Measurements from ENCODE around the gene FCRL4.
"Not testable (repeated sequence)": the region's sequence is repeated elsewhere in the genome, so short reads cannot be mapped to it uniquely, and the experiment has no call there.

Gene FCRL4

GRCh38 chr1:157566484-157567300 lies 31.2 kb downstream of the FCRL4 start:
- FAIRE-seq (no peak), DNase-seq (ENCODE audit: insufficient read length, low spot score) (no peak)
- TF ChIP-seq POU2F2 (IDR thresholded peaks at IDR 0.05; ENCODE audit: low read depth, low read length) (no peak), SPI1 (IDR thresholded peaks at IDR 0.05; ENCODE audit: low read depth, low read length) (no peak), PAX5 (IDR thresholded peaks at IDR 0.05; ENCODE audit: insufficient read depth, low read length, severe bottlenecking) (no peak), POLR2AphosphoS5 (IDR thresholded peaks at IDR 0.05; ENCODE audit: low read depth, low read length) (no peak), TAF1 (IDR thresholded peaks at IDR 0.05; ENCODE audit: low read depth, low read length) (no peak), POLR2A (IDR thresholded peaks at IDR 0.05; ENCODE audit: low read depth, low read length) (no peak)

- peak; percentile 58 for FAIRE-seq
- no peak for DNase-seq (ENCODE audit: insufficient read length, low spot score)
These were observed 35.4 kb downstream of the FCRL4 start for GRCh38 chr1:157562515-157562914.

GRCh38 chr1:157558119-157558518 lies 39.8 kb downstream of the FCRL4 start:
- TF ChIP-seq POLR2A (IDR thresholded peaks at IDR 0.05; ENCODE audit: low read depth, low read length) = no peak
- TF ChIP-seq PAX5 (IDR thresholded peaks at IDR 0.05; ENCODE audit: insufficient read depth, low read length, severe bottlenecking) = no peak
- no peak for TF ChIP-seq POLR2AphosphoS5 (IDR thresholded peaks at IDR 0.05; ENCODE audit: low read depth, low read length)
- no peak for TF ChIP-seq SPI1 (IDR thresholded peaks at IDR 0.05; ENCODE audit: low read depth, low read length)
- no peak for TF ChIP-seq TAF1 (IDR thresholded peaks at IDR 0.05; ENCODE audit: low read depth, low read length)
- no peak for TF ChIP-seq POU2F2 (IDR thresholded peaks at IDR 0.05; ENCODE audit: low read depth, low read length)
- no peak for FAIRE-seq
- no peak for DNase-seq (ENCODE audit: insufficient read length, low spot score)

More at GRCh38 chr1:157562515-157562914, 35.4 kb downstream of the FCRL4 start:
- TF ChIP-seq PAX5 (IDR thresholded peaks at IDR 0.05; ENCODE audit: insufficient read depth, low read length, severe bottlenecking) = no peak
- no peak for TF ChIP-seq POLR2A (IDR thresholded peaks at IDR 0.05; ENCODE audit: low read depth, low read length)
- no peak for TF ChIP-seq TAF1 (IDR thresholded peaks at IDR 0.05; ENCODE audit: low read depth, low read length)
- TF ChIP-seq POLR2AphosphoS5 (IDR thresholded peaks at IDR 0.05; ENCODE audit: low read depth, low read length) = no peak
- no peak for TF ChIP-seq SPI1 (IDR thresholded peaks at IDR 0.05; ENCODE audit: low read depth, low read length)
- no peak for TF ChIP-seq POU2F2 (IDR thresholded peaks at IDR 0.05; ENCODE audit: low read depth, low read length)

GRCh38 chr1:157551694-157552693 lies 45.9 kb downstream of the FCRL4 start, which contains the start of gene FCRL5:
TSS of gene FCRL5 (minus strand) at chr1:157552515. CDS start at chr1:157552362, 153 bp downstream.
- no peak for FAIRE-seq
- DNase-seq (ENCODE audit: insufficient read length, low spot score) = no peak
- no peak for TF ChIP-seq POLR2A (IDR thresholded peaks at IDR 0.05; ENCODE audit: low read depth, low read length)
- peak; percentile 96 for TF ChIP-seq SPI1 (IDR thresholded peaks at IDR 0.05; ENCODE audit: low read depth, low read length)

- FAIRE-seq = not testable (repeated sequence)
These were observed 49.8 kb downstream of the FCRL4 start for GRCh38 chr1:157548081-157548480.

GRCh38 chr1:157542676-157543075 lies 55.2 kb downstream of the FCRL4 start:
- FAIRE-seq (no peak), DNase-seq (ENCODE audit: insufficient read length, low spot score) (no peak)
- no peak for TF ChIP-seq TAF1 (IDR thresholded peaks at IDR 0.05; ENCODE audit: low read depth, low read length)
- TF ChIP-seq POLR2AphosphoS5 (IDR thresholded peaks at IDR 0.05; ENCODE audit: low read depth, low read length) = no peak
- TF ChIP-seq POU2F2 (IDR thresholded peaks at IDR 0.05; ENCODE audit: low read depth, low read length) = no peak
- TF ChIP-seq SPI1 (IDR thresholded peaks at IDR 0.05; ENCODE audit: low read depth, low read length) = no peak
- no peak for TF ChIP-seq POLR2A (IDR thresholded peaks at IDR 0.05; ENCODE audit: low read depth, low read length)
- TF ChIP-seq PAX5 (IDR thresholded peaks at IDR 0.05; ENCODE audit: insufficient read depth, low read length, severe bottlenecking) = no peak

More at GRCh38 chr1:157548081-157548480, 49.8 kb downstream of the FCRL4 start:
- DNase-seq (ENCODE audit: insufficient read length, low spot score) = not testable (repeated sequence)

GRCh38 chr1:157540852-157541251 lies 57.0 kb downstream of the FCRL4 start:
- FAIRE-seq (no peak), DNase-seq (ENCODE audit: insufficient read length, low spot score) (no peak)
- no peak for TF ChIP-seq POLR2AphosphoS5 (IDR thresholded peaks at IDR 0.05; ENCODE audit: low read depth, low read length)
- no peak for TF ChIP-seq PAX5 (IDR thresholded peaks at IDR 0.05; ENCODE audit: insufficient read depth, low read length, severe bottlenecking)
- no peak for TF ChIP-seq TAF1 (IDR thresholded peaks at IDR 0.05; ENCODE audit: low read depth, low read length)
- TF ChIP-seq SPI1 (IDR thresholded peaks at IDR 0.05; ENCODE audit: low read depth, low read length) = no peak
- no peak for TF ChIP-seq POU2F2 (IDR thresholded peaks at IDR 0.05; ENCODE audit: low read depth, low read length)
- no peak for TF ChIP-seq POLR2A (IDR thresholded peaks at IDR 0.05; ENCODE audit: low read depth, low read length)

- no peak for TF ChIP-seq POU2F2 (IDR thresholded peaks at IDR 0.05; ENCODE audit: low read depth, low read length)
- TF ChIP-seq SPI1 (IDR thresholded peaks at IDR 0.05; ENCODE audit: low read depth, low read length) = no peak
- no peak for TF ChIP-seq TAF1 (IDR thresholded peaks at IDR 0.05; ENCODE audit: low read depth, low read length)
- TF ChIP-seq PAX5 (IDR thresholded peaks at IDR 0.05; ENCODE audit: insufficient read depth, low read length, severe bottlenecking) = no peak
- no peak for TF ChIP-seq POLR2A (IDR thresholded peaks at IDR 0.05; ENCODE audit: low read depth, low read length)
- TF ChIP-seq POLR2AphosphoS5 (IDR thresholded peaks at IDR 0.05; ENCODE audit: low read depth, low read length) = no peak
- DNase-seq (ENCODE audit: insufficient read length, low spot score) = no peak
- no peak for FAIRE-seq
These were observed 57.6 kb downstream of the FCRL4 start for GRCh38 chr1:157540160-157540748.

- DNase-seq (ENCODE audit: insufficient read length, low spot score) (no peak), FAIRE-seq (no peak)
- no peak for TF ChIP-seq SPI1 (IDR thresholded peaks at IDR 0.05; ENCODE audit: low read depth, low read length)
- TF ChIP-seq POLR2AphosphoS5 (IDR thresholded peaks at IDR 0.05; ENCODE audit: low read depth, low read length) = no peak
- no peak for TF ChIP-seq POLR2A (IDR thresholded peaks at IDR 0.05; ENCODE audit: low read depth, low read length)
- no peak for TF ChIP-seq TAF1 (IDR thresholded peaks at IDR 0.05; ENCODE audit: low read depth, low read length)
- TF ChIP-seq PAX5 (IDR thresholded peaks at IDR 0.05; ENCODE audit: insufficient read depth, low read length, severe bottlenecking) = no peak
- no peak for TF ChIP-seq POU2F2 (IDR thresholded peaks at IDR 0.05; ENCODE audit: low read depth, low read length)
These were observed 58.3 kb downstream of the FCRL4 start for GRCh38 chr1:157539568-157539967.
